GM12878 (cell line): ENCODE measurements around the gene UBE2G2. TPM values are rescaled to one million over a fixed set of nuclear protein-coding genes. Genes with fewer than 3 reads are reported as not detected.
A peak's percentile ranks its signal among the peaks of the same experiment; 100 is the strongest.

Experiments
- ATAC-seq: fragments of 200-7000 bp; cut with Tn5 transposase; 3 replicates; pipeline ENCODE4 v1.9.1; 2020; ENCODE audit warnings: mild to moderate bottlenecking, moderate library complexity
- BruUV-seq: library from RNA; stranded (reverse); fragments of 400-500 nt; replicated peaks from 2 replicates; lab custom pipeline; 2021; lab: Mats Ljungman, UMichigan
- CTCF ChIA-PET: fragments of 300-600 bp; sonication (Branson Sonifier 250); formaldehyde crosslinking; extraction: SDS; loops from one replicate; lab custom pipeline; 2021; ENCODE audit warnings: inconsistent platforms; lab: Yijun Ruan, JAX
- POLR2A ChIA-PET: fragments of 350-600 bp; formaldehyde crosslinking; extraction: SDS; loops from one replicate; lab custom pipeline; 2021; ENCODE audit warnings: inconsistent platforms; lab: Charles Lee
- RAD21 ChIA-PET: fragments of 300-600 bp; sonication (Branson Sonifier 250); formaldehyde crosslinking; loops from one replicate; lab custom pipeline; 2023; ENCODE audit warnings: antibody characterized with exemption; ENCODE audit not compliant: unreplicated experiment; lab: Charles Lee
- SMC1A ChIA-PET: fragments of 300-600 bp; sonication (Branson Sonifier 250); formaldehyde crosslinking; loops from one replicate; lab custom pipeline; 2023; ENCODE audit not compliant: unreplicated experiment, uncharacterized antibody; lab: Charles Lee
- DNase-seq: peaks from one replicate; pipeline ENCODE4 v3.0.0-alpha.2; 2011; ENCODE audit warnings: low read depth, low spot score
- FAIRE-seq: peaks from 3 replicates; lab custom pipeline; 2011; peaks lifted over from hg19 to GRCh38; lab: Jason Lieb, UNC
- H2AFZ ChIP-seq: 2 replicates; pipeline ENCODE4 v1.6.0; 2011; ENCODE audit warnings: low read depth, low read length, control low read depth; ENCODE audit not compliant: control insufficient read depth
- H3K27ac ChIP-seq: 2 replicates; pipeline ENCODE4 v1.5.1; 2011; ENCODE audit warnings: control low read depth; ENCODE audit not compliant: control insufficient read depth, insufficient read depth
- H3K27me3 ChIP-seq, 2 experiments: replicated peaks in 1 of 2; 2 replicates each; pipeline versions ENCODE4 v1.6.0 to v1.6.1; 2011; ENCODE audit warnings: low read length in 1 of 2; ENCODE audit not compliant: control insufficient read depth in 2 of 2, insufficient read depth in 2 of 2
- H3K36me3 ChIP-seq, 2 experiments: 2 replicates each; pipeline ENCODE4 v1.5.1; 2011; ENCODE audit warnings: low read length in 1 of 2; ENCODE audit not compliant: control insufficient read depth in 2 of 2, insufficient read depth in 2 of 2
- H3K4me1 ChIP-seq: 2 replicates; pipeline ENCODE4 v1.6.1; 2011; ENCODE audit warnings: mild to moderate bottlenecking, low read length, moderate library complexity, mixed read lengths; ENCODE audit not compliant: control insufficient read depth, insufficient read depth
- H3K4me2 ChIP-seq: 2 replicates; pipeline ENCODE4 v1.6.0; 2011; ENCODE audit warnings: control low read depth; ENCODE audit not compliant: control insufficient read depth, insufficient read depth
- H3K4me3 ChIP-seq: fragments of 200-600 bp; sonication (generic); 2 replicates; pipeline ENCODE4 v1.5.1; 2016
- H3K79me2 ChIP-seq: 2 replicates; pipeline ENCODE4 v1.6.0; 2011; ENCODE audit warnings: low read length; ENCODE audit not compliant: control insufficient read depth, insufficient read depth
- H3K9ac ChIP-seq: 2 replicates; pipeline ENCODE4 v1.8.0; 2011; ENCODE audit warnings: low read length, control low read depth, mixed read lengths; ENCODE audit not compliant: control insufficient read depth, insufficient read depth
- H3K9me3 ChIP-seq: replicated peaks from 3 replicates; pipeline ENCODE4 v1.5.1; 2011; ENCODE audit warnings: mild to moderate bottlenecking, low read length; ENCODE audit not compliant: control insufficient read depth, insufficient read depth
- H4K20me1 ChIP-seq: 2 replicates; pipeline ENCODE4 v1.6.0; 2011; ENCODE audit not compliant: control insufficient read depth, insufficient read depth
- WGBS: methylation state at CpG from one replicate; pipeline ENCODE4 v1.1.6; 2016; ENCODE audit warnings: low lambda C conversion rate; ENCODE audit not compliant: insufficient replicate concordance, insufficient coverage; ENCODE audit errors: missing lambda C conversion rate; 5-methylcytosine and 5-hydroxymethylcytosine counted together
- in situ Hi-C: fragments of 300-500 bp; cut with MboI; formaldehyde crosslinking; loops from 9 replicates; pipeline ENCODE4 v1.14.3; 2018; ENCODE audit warnings: mixed read lengths
- intact Hi-C: fragments of 100-400 bp; cut with micrococcal nuclease; formaldehyde crosslinking; loops from one replicate; pipeline ENCODE4 v1.14.2; 2022; ENCODE audit not compliant: unreplicated experiment
- polyA plus RNA-seq, 11 experiments: library from polyadenylated mRNA; depleted of rRNA in 4 of 11; unstranded in 6 of 11; stranded (reverse) in 5 of 11; fragments of >200 nt; fragmentation: Nextera tagmentation in 4 of 11; fragmentation: Illumina TruSeq in 1 of 11; extraction: Ambion mirVana in 4 of 11; extraction: Trizol in 1 of 11; gene quantifications; 1 replicate in 1 of 11; 2 replicates in 10 of 11; pipeline versions ENCODE4 v1.2.1 to v1.2.3, GENCODE V29; 2011 to 2016; ENCODE audit warnings: inconsistent platforms in 2 of 11, missing spikeins in 2 of 11, low read depth in 1 of 11
- total RNA-seq, 4 experiments: library from RNA; depleted of rRNA in 3 of 4; stranded (reverse); fragments of >200 nt in 3 of 4; fragmentation: Illumina TruSeq in 1 of 4; extraction: Trizol in 1 of 4; gene quantifications; 2 replicates each; pipeline versions ENCODE4 v1.2.1 to v1.2.3, GENCODE V29; 2013 to 2021
- TF ChIP-seq, protein P1 (sequence below): IDR thresholded peaks from 2 replicates; pipeline ENCODE4 v1.6.1; 2012; ENCODE audit warnings: low read length, inconsistent platforms
- TF ChIP-seq, protein P2 (sequence below), 3 experiments: IDR thresholded peaks in 2 of 3; conservative IDR thresholded peaks in 1 of 3; 2 replicates each; pipeline ENCODE4 v1.5.1; 2011; ENCODE audit warnings: low read depth in 3 of 3, low read length in 3 of 3, mild to moderate bottlenecking in 3 of 3, control low read depth in 2 of 3, moderate library complexity in 2 of 3, inconsistent platforms in 1 of 3, mixed read lengths in 1 of 3; ENCODE audit not compliant: control insufficient read depth in 2 of 3, insufficient read depth in 1 of 3; ENCODE audit errors: extremely low read depth in 1 of 3

Gene UBE2G2
- total and polyA plus RNA-seq, 10 of the 15 experiments (the other 5 are each of a cell fraction or from before 2014, with no cell fraction given), result 27.0 to 139 (median 75.9) TPM

DNA sequence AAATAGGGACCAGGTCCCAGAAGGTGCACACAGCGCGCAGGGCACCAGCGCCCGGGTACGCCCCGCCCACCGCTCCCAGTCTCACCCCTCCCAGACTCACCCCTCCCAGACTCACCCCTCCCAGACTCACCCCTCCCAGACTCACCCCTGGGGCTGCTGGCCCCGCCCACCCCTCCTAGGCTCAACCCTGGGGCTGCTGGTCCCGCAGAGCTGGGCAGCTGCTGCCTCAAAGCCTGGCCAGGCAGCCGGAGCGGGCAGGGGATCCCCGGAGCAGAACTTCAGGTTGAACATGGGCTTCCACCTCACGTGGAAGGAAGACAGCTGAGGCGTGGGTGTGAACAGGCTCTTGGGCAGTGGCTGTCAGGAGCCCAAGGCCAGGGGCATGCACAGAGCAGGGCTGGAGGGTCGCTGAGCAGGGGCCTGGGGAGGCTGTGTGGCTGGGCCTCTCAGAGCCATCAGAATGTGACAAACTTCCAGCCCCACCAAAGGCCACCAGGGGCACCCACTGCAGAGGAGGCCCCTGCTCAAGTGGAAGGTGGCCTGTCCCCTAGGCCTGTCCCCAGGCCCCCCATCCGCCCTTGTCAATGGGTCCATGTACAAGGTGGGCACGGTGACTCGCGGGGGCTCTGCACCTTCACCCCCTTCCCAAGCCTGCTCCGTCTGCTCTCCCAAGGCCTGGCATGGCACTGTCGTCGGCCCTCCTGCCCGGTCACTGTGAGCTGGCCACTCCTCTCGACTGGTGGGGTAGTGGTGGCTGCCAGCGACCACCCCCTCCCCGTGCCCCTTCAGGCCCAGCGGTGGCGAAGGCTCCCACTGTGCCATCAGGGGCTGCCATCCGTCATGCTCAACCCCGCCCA lies 36.6 kb upstream of the UBE2G2 start:
- Histone ChIP-seq H4K20me1 (no peaks in the 10 kb centered on the region), H3K36me3 (no peaks in the 10 kb centered on the region), H3K4me1 (no peaks in the 10 kb centered on the region), H3K4me3 (no peak overlapping the region), H3K27ac (no peak overlapping the region), H2AFZ (no peak overlapping the region), H3K79me2 (no peaks in the 10 kb centered on the region), H3K9me3 (no peaks in the 10 kb centered on the region), H3K9ac (no peak overlapping the region), H3K27me3 (no peaks in the 10 kb centered on the region; a peak in 2 of 4 replicates), H3K4me2 (no peak overlapping the region)
- in situ Hi-C loops, result no loop called here
- no TSS peak for BruUV-seq
- FAIRE-seq, result no peak
- WGBS, result 44% methylated on average over 24 of the region's 30 CpGs
- ChIA-PET RAD21 (no interaction called here), CTCF (no interaction called here), POLR2A (interaction anchor here (1.0 kb wide), 1 partner anchor 21 kb away, joined by 3 read pairs; the partner anchor contains the start of gene SUMO3), SMC1A (no interaction called here)
- no peak; the same call in 2 of the 3 replicates for ATAC-seq
- DNase-seq, result no peak
- TF ChIP-seq, protein P1, sequence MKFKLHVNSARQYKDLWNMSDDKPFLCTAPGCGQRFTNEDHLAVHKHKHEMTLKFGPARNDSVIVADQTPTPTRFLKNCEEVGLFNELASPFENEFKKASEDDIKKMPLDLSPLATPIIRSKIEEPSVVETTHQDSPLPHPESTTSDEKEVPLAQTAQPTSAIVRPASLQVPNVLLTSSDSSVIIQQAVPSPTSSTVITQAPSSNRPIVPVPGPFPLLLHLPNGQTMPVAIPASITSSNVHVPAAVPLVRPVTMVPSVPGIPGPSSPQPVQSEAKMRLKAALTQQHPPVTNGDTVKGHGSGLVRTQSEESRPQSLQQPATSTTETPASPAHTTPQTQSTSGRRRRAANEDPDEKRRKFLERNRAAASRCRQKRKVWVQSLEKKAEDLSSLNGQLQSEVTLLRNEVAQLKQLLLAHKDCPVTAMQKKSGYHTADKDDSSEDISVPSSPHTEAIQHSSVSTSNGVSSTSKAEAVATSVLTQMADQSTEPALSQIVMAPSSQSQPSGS, result no peak
- TF ChIP-seq, protein P2, sequence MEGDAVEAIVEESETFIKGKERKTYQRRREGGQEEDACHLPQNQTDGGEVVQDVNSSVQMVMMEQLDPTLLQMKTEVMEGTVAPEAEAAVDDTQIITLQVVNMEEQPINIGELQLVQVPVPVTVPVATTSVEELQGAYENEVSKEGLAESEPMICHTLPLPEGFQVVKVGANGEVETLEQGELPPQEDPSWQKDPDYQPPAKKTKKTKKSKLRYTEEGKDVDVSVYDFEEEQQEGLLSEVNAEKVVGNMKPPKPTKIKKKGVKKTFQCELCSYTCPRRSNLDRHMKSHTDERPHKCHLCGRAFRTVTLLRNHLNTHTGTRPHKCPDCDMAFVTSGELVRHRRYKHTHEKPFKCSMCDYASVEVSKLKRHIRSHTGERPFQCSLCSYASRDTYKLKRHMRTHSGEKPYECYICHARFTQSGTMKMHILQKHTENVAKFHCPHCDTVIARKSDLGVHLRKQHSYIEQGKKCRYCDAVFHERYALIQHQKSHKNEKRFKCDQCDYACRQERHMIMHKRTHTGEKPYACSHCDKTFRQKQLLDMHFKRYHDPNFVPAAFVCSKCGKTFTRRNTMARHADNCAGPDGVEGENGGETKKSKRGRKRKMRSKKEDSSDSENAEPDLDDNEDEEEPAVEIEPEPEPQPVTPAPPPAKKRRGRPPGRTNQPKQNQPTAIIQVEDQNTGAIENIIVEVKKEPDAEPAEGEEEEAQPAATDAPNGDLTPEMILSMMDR (IDR thresholded peaks at IDR 0.05 in 2 of 3, conservative IDR thresholded peaks at IDR 0.05 in 1 of 3; ENCODE audit: control insufficient read depth in 2 of 3, extremely low read depth in 1 of 3, insufficient read depth in 1 of 3, low read depth in 3 of 3, low read length in 3 of 3), result 0 out of 6 replicates have a peak, but pooled peaks of 1 of the 3 experiments have one; percentile 0
- intact Hi-C loops, result no loop called here
